ENCODE results near the gene CMTM5.
"Not testable (repeated sequence)": the region's sequence is repeated elsewhere in the genome, so short reads cannot be mapped to it uniquely, and the experiment has no call there.

The CMTM5 gene

DNA sequence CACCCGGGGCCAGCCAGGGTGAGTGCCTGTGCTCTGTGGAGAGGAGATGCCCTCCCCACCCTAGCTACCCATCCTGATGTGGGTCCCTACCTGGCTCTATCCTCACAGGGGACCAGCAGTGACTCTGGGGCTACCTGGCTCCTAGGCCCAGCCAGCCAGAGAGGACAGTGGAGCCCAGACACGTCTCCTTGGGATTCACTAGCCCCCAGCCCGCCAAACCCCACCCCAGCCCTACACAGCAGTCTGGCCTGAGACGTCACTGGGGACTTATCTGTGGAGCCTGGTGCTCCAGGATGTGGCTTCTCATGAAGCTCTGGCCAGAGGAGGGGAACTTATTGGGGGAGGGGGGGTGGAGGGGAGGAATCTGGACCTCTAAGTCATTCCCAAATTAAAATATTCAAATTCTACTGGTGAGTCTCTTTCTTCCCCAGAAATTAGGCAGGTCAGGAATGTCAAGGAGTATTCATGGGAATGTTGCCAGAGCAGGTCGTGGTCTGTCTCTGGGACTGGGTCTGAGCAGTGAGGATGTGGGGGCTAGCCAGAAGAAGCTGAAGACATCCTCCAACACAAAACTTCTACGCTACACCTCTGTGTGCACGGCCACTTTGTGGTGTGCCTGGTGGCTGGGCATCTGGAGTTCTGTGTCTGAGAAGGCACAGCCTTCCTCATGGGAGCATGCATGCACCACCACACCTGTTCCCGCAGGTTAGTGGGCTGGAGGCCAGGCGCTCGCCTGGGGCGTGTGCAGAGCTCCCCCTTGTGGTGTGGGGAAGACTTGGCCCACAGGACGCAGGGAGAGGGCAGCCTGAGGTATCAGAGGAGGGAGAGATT, 2.7 kb downstream of the CMTM5 start:
- DNase-seq, result peak; percentile 60

DNA sequence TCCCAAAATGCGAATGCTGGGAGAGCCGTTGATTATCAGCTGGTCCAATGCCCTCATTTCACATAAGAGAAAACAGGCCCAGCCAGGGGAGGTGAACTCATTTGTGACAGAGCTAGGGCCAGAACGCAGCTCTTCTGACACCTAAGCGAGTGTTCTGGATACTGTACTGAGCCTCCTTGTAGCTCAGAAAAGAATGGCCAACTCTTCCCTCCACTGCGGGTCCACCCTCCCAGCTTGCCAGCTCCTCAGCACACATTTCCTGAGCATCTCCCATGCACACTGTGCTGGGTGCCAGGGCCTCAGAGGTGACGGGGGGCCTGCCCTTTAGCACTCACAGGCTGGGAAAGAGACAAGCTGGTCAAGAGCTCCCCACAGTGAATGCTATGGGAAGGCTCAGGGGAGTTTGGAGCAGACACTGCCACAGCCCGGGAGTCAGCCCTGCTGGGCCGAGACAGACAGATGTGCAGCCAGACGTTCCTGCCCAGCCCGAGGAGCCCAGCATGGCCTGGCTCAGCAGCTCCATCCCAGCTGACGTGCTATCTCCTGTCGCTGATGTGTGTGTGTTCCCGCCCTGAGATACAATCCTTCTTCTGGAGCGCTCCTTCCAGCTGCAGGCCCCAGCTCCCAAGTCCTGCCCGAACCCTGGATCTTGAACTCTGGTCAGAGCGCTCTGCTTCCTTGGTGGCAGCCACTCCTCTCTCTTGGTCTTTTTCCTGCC, 3.5 kb downstream of the CMTM5 start:
- DNase-seq, result no peak

DNA sequence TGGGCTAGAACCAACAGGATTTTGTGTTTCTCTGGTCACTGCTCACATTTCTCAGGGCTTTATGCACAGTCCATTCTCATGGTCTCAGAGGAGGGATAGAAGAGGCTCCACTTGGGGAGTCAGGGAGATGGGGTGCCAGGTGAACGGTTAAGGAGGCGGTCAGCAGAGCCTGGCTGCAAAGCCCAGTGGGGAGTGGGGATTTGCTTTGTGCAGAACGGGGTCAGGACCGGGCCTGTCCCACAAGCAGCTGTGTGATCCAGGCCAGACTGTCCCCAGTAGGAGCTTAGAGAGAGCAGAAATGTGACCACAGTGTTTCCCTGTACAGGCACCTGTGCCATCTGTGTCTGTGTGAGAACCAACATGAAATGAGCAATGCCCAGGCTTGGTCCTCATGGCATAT, 4.1 kb downstream of the CMTM5 start:
- DNase-seq, result no peak

DNA sequence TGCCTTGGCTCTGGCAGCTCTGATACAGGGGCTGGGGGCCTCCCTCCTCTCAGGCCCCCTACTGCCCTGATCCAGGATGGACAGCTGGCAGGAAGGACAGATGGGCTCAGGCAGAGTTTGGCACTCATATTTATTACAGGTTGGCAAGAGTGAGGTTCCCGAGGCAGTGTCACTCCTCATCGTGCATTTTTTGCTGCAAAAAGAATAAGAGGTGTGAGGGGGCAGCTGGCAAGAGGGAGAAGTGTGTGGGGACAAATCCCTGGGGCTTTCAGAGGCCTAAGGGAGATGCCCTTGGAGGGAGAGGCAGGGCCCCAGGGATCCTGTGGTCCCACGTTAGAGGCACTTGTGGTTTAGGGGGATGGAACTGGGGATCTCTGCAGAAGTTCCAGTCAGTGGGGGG, 5.0 kb downstream of the CMTM5 start:
- no peak for DNase-seq

DNA sequence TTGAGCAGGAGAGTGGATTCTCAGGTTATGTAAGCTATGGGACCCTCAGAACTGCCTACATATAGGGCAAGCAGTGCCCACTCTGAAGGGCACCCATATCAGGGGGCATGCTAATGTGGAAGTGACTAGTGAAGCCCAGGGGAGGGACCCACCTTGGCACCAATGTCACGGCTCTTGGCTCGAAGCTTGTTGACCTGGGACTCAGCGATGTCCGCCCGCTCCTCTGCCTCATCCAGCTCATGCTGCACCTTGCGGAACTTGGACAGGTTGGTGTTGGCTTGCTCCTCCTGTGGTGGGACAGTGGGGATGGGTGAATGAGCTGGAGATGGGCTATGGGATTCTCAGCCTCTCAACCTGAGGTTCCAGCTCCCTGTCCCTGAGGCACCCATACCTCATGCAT, 5.4 kb downstream of the CMTM5 start:
- DNase-seq, result no peak

DNA sequence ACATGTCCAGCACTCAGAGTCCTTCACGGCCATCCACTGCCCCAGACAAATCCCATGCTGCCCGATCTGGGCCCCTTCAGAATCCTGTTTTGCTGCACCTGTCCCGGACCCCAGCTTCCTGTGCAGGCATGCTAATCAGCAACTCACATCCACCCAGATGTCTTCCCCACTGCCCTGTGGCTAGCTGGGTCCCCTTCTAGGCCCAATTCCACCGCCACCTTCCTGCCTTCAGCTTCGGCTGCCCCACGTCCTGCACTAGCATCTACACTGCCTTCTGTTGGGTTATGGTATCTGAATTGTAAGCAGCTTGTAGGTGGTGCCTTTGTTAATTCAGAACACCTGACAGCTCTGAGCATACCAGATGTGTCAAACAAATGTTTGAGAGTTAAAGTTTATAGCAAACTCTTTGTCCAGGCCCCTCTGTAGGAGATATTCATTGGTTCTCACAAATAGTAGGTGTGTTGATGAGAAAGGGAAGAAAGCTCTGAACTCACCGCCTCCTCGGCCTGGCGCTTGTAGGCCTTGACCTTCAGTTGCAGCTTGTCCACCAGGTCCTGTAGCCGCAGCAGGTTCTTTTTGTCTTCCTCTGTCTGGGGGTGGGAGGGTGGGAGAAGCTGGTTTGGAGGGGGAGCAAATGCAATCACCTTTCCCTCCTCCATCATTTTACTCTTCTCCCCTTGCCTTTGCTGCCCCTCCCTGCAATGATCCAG, 6.0 kb downstream of the CMTM5 start:
- DNase-seq, result no peak

DNA sequence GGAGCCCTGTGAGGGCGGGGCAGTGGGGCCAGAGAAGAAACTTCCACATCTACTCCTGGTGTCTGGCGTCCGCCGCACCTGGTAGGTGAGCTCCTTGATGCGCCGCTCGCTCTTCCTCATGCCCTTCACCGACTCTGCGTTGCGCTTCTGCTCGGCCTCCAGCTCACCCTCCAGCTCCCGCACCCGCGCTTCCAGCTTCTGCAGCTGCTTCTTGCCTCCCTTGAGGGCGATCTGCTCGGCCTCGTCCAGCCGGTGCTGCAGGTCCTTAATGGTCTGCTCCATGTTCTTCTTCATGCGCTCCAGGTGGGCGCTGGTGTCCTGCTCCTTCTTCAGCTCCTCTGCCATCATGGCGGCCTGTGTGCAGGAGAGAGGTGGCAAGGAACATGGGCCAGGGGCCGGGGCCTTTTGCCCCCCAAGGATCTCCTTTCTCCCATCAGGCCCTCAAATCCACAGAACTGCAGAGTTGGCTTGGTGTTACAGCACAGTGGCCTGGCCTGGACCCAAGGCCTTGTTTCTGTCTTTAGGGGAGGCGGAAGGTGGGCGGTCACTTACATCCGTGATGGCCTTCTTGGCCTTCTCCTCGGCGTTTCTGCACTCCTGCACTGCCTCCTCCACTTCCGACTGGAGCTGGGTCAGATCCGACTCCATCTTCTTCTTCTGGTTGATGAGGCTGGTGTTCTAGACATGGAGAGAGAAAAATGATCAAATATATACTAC, 7.7 kb downstream of the CMTM5 start:
- no peak for DNase-seq

DNA sequence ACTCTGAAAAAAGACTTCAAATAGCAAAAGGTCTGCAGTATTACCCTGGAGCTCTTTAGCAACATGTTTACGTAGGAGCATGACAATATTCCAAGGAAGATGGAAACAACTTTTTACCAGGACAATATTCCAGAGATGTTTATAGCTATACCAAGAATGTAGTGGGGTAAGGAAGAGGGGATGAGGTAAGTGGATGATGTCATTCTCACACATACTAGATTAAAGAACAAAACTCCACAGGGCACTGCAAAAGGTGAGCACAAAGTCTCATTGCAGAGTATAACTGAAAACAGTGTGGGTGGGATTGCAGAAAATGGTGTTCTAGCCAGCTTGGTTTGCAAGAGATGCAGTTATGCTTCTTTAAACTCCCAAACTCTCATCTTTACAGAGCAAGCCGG, 8.4 kb downstream of the CMTM5 start:
- DNase-seq, result no peak

DNA sequence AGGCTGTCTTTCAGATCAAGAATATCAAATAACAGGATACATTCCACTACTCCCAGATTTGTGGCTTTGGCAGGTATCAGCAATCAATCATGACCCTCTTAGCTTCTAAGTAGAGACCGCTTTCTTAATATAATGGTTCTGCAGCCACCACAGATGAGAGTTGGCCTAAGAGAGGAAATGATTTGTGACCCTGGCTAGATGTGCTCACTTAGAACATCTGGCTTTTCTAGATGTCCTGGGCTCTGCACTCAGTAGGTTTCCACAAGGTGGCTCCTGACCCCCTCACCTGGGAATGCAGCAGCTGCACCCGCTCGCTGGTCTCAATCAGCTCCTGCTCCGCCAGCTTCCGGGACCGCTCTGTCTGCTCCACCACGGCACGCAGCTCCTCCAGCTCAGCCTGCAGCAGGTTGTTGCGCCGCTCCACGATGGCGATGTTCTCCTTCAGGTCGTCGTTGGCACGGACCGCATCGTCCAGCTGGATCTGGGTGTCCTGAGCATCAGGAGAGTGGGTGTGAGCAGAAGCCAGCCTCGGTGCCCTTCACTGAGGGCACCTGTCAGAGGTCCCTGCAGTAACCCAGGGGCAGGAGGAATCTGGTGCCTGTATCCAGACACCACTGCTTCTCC, 8.9 kb downstream of the CMTM5 start:
- no peak for DNase-seq

DNA sequence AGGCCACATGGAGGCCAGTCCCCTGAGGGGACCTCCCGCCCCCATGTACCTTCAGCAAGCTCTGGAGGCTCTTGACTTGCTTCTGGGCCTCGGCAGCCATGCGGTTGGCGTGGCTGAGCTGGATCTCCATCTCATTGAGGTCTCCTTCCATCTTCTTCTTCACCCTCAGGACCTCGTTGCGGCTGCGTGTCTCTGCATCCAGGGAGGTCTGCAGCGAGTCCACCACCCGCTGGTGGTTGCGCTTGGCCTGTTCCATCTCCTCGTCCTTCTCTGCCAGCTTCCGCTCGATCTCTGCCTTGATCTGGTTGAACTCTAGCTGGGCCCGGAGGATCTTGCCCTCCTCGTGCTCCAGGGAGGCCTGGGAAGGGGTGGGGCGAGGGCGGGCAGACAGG, 9.4 kb downstream of the CMTM5 start:
- not testable (repeated sequence) for DNase-seq

DNA sequence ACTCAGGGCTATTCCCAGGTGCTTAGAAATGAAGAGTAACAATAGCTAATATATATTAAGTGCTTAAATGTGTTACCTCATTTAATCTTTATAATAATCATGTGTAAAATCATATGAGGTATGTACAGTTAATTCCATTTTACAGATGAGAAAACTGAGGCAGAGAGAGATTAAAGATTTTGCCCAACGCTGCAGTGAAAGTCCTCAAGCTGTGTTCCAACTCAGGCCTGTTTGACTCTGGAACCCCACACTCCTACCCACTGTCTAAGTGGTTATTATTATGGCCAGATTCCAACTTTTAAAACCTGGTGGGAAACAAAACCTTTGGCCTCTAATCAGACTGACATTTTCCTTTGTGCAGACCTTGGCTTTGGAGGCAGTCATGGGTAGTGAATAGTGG, 10.2 kb downstream of the CMTM5 start:
- DNase-seq, result no peak

DNA sequence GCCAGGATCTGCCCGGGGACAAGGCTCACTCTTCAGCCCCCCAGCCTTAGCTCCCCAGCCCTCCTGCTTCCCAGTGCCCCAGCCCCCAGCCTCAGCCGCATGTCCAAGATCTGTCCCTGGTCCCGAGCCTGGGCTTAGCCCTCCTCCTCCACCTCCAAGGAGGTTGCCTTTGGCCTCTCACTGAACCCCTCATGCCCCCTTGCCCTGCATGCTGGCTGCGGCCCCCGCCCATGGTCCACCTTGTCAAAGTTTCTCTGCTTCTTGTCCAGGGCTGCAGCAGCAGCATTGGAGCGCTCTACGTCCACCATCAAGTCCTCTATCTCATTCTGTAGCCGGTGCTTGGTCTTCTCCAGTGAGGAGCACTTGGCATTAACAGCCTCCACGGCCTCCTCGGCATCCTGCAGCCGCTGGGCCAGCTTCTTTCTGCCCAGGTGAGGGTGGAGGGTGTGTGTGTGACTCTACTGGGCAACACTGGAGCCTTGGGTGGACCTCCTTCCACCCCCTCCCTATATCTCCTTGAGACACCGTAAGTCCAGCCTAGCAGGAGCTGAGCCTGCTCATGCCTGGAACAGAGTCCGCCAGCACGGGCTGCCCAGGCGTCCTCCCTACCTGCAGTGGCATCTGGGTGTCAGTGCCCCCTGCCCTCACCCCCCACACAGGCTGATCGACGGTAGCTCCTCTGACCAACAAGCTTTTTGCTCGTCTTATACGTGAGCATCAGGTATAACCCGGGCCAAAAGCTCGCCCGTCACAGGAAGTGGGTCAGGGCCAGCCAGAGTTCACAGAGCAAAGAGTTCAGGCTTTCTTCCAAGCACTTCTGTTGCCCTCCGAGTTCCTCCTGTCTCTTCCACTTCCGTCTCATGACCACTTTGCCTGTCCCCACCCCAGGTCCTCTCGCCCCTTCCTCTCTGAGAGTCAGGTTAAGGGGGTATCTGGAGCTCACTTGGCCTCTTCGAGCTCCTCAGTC, 11.4 kb downstream of the CMTM5 start:
- DNase-seq, result no peak

DNA sequence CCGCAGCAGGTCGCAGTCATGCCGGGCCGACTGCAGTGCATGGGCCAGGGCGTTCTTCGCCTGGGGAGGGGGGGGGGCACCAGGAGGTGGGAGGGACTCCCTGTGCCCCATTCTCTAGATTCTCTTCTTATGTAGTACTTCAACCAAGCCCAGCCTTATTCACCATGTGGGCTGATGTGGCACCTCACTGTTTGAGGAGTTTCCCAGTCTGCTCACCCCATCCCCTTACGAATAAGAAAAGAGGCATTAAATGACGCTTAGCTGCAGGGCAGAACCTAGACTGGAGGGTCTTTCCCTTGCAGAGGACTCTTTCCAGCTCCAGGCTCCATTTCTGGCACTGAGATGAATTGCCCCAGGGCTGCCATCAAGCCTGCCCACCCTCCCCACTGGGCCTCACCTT, 12.2 kb downstream of the CMTM5 start:
- no peak for DNase-seq

DNA sequence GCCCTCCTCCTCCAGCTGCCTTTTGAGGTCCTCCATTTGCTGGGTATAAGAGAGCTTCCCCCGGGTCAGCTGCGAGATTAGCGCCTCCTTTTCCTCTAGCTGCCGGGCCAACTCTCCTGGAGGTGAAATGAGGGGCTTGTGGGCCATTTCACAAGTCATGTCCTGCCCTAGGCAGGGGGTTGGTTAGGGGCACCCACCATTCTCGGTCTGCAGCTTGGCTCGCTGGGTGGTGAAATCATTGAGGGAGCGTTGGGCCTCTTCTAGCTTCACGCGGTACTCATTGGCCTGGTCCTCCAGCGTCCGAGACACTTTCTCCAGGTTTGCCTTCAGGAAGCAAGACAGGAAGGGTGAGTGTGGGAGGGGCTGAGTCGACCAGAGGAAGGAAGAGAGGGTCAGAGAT, 12.6 kb downstream of the CMTM5 start:
- no peak for DNase-seq

DNA sequence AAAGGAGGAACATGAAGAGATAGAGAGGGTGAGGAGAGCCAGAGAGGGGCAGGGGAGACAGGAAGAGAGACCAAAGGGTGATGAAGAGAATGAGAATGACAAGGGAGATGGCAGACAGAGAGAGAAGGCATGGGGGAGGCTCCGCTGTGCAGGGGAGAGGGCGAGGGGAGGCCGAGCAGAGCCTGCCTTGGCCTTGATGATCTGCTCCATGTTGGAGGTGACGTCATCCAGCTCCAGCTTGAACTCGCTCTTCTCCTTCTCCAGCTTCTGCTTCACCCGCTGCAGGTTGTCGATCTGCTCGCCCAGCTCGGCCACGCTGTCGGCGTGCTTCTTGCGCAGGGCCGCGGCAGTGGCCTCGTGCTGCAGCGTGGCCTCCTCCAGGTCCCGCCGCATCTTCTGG, 13.0 kb downstream of the CMTM5 start:
- not testable (repeated sequence) for DNase-seq

DNA sequence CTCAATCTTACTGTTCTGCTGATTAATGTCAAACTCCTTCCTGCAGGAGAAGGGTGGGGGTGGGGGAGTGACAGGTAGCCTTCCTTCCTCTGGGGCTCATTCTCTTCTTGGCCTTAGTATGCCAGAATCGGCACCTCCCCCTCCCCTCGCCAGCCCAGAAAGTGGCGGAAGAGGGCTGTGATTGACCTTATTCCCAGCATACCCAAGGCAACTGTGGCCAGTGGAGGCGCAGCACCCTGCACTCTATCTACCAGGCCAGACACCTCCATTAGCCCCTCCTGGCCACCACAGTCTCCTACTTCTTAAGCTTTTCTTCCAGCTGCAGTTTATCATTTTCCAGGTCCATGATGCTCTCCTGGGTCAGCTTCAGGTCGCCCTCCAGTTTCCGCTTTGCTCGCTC, 15.8 kb downstream of the CMTM5 start:
- DNase-seq, result no peak

DNA sequence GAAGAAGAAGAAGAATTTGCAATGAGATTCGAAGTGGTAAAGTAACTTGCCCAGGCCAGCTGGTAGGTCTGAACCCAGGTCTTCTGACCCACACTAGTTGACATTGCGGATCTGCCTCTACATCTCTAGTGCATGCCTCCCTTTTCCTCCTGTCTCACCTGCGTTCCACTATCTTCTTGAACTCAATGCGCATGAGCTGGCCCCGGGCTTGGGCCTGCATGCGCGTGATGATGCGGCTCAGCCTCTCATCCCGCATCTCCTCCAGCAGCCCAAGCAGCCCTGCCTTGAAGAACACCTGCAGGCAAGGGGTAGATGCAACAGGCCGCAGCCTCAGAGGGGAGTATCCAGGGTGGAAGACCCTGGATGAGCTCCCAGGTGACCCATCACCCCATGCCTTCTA, 19.3 kb downstream of the CMTM5 start:
- no peak for DNase-seq

DNA sequence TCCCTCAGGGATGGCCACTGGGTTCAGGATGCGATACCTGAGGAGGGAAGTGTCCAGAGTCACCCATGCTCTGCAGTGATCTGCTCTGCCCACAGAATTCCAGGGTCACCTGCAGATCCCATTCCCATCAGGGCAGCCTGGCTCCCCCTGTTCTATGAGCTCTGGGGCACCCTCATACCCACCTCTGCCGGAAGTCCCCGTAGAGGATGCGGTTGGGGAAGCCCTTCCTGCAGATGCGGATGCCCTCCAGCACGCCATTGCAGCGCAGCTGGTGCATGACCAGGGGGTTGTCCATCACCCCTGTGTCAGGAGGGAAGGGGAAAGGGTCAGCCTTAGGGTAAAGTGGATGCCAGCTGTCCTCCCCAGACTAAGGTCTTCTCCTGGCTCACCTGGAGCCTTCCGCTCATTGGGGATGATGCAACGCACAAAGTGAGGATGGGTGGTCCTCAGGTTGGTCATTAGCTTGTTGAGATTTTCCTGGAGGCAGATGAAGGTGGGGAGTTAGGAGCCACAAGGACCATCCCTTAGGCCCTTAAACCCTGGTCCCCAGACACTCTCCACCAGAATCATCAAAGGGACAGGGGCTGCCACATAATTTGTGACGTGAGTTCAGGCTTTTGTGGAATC, 20.0 kb downstream of the CMTM5 start:
- no peak for DNase-seq

DNA sequence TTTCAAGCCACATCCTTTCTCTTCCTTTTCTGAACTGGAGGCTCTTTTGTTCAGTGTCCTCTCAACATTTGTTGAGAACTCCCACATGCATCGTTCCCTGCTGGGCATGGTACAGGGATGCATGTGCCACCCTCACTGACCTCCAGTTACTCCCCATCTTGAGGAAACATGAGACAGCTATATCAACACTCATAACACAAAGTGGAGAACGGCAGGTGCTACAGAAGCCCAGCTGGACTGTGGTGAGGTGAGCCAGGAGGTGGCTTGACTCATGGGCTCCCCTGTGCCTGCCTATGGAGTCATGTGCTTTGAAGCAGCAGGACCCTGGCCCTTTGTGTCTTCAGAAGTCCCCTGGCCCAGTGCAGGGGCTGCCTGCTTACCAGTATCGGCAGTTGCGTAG, 21.5 kb downstream of the CMTM5 start:
- DNase-seq, result no peak

DNA sequence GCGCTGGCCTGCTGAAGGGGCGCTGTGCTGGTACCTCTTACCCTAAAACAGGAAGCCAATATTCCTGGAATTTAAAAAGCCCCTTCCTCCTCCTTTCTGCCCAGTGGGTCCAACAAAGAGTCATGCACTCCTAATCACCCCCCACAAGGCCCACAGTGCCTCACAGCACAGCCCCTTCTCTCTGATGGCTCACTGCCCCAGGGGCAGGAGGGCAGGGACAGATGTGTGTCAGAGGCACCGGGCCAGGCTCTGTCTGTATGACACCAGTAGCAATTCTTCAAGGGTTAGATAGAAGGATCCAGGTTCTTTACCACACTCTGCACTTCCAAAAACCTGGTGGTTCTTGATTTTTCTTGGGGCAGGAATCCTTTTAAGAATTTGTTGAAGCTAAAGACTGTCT, 22.3 kb downstream of the CMTM5 start:
- no peak for DNase-seq

DNA sequence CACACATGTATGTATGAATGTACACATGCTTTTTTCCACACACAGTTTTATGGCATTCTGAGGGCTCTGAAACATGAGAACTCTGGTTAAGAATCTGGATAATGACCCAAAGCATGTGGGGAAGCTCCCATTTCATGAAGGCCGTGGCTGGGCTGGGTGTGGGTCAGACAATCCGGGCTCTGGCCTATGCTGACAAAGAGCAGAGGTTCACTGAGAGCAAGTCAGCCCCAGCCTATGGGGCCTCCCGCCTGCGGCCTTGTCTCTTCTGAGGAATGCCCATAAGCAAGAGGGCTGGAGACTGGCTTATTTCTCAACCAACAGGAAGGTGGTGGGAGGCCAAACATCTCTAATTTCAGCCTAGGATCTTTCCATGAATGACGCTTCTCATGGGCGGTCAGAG, 22.7 kb downstream of the CMTM5 start:
- no peak for DNase-seq
